Activated CD4-positive, alpha-beta T cell treated with anti-CD3 and anti-CD28 coated beads, Interleukin-2, amount 50 U/mL, for 16 hours (primary cell): ENCODE measurements around the gene MAP2K2.

Source experiments
- DNase-seq: peaks from one replicate; pipeline ENCODE4 v3.0.0-alpha.2; 2020

The MAP2K2 gene

DNA sequence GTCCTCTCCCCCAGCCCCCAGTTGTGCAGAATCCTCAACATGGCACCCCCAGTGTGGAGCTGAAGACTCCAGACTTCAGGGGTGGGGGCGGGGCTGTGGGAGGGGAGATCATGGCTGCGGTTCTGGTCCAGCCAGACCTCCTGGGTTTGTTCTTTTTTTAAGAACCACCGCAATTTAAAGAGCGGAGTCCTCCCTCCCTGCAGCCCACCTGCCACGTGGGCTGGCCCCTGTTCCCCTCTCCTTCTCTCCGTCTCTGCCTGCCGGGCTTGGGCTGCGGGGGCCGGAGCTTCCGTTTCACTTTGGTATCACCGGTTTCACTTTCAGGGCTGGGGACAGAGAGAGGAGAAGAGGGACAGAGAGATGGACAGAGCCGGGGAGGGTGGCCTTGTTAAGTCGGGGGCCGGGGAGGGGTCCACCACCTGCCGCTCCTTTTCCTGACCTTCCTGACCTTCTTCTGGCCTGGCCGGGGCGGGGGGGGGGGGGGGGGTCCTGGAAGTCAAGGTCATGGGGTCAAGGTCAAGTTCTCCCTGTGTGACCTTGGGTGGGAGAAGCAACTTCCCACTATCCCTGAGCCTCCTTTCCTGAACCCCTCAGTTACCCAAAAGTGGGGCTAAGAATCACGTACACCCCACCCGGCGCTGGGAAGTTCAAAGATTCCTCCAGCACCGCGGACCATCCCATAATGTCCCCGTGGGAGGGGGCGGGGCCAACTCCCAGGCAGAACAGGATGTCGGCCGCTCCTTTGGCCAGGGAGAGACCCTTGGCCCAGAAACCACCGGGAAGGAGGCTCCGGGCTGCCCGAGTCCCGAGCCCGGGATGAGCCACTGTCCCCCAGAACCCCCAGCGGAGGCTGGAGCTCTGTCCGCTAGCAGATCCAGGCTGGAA, 45.9 kb downstream of the MAP2K2 start:
- peak; percentile 51 for DNase-seq

DNA sequence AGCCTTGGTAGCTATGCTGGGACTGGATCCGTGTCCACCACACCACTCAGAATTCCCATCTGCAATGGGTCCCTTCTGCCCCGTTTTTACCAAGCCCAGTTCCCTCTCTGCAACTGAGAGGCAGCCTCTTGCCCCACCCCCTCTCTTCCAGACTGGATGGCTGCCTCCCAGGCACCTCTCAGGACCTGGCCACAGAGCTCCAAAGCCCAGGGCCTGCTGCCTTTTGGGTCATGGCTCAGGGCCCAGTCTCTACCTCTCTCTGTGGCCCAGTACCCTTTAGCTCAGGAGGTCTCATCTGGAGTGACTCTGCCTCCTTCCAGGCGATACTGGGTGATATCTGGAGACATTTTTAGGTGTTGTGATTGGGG, 46.9 kb downstream of the MAP2K2 start:
- DNase-seq: no peak

DNA sequence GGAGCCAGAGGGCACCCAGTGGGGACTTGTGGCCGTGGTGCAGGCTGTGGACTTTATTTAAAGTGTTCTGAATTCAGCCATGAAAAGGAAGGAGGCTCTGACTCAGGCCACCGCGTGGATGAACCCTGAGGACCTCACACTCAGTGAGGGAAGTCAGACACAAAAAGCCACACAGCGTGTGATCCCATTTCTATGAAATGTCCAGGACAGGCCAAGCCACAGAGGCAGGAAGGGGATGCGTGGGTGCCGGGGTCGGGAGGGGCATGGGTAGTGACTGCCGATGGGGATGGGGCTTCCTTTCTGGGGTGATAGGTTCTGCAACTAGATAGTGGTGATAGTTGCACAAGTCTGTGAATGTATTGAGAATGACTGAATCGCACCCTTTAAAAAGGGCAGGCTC, 48.5 kb downstream of the MAP2K2 start:
- no peak for DNase-seq

DNA sequence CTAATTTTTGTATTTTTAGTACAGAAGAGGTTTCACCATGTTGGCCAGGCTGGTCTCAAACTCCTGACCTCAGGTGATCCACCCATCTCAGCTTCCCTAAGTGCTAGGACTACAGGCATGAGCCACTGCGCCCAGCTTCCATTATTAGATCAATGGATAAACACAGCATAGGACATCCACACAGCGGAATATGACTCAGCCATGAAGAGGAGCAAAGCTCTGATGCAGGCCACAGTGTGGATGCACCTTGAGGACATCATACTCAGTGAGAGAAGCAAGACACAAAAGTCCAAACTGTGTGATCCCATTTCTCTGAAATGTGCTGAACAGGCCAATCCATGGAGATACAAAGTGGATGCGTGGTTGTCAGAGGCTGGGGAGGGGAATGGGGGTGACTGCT, 52.3 kb downstream of the MAP2K2 start:
- no peak for DNase-seq

DNA sequence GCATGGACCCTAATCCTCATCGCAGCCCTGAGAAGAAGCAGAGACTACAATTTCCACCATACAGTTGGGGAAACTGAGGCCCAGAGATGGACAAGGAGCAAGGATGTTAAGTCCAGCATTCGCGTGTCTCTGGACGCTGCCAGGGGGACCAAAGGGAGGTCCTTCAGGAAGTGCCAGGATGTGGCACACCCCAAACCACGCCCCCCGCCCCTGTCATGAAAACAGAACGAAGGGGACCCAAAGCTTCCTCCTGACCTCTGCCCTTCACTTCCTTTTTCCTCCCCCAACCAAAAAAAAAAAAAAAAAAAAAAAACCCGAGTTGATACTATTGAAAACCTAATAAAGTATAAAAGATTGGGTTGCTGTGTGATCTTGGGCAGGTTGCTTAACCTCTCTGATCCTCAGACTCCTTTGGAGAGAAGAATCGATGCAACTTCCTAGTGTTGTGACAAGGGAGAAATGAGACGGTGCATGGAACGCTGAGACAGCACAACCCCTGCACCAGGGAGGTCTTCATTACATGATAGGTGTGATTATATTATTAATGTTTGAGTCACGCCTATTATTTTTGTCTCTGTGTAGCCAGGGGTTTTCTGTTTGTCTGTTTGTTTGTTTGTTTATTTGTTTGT, 54.5 kb downstream of the MAP2K2 start:
- DNase-seq: peak; percentile 68

DNA sequence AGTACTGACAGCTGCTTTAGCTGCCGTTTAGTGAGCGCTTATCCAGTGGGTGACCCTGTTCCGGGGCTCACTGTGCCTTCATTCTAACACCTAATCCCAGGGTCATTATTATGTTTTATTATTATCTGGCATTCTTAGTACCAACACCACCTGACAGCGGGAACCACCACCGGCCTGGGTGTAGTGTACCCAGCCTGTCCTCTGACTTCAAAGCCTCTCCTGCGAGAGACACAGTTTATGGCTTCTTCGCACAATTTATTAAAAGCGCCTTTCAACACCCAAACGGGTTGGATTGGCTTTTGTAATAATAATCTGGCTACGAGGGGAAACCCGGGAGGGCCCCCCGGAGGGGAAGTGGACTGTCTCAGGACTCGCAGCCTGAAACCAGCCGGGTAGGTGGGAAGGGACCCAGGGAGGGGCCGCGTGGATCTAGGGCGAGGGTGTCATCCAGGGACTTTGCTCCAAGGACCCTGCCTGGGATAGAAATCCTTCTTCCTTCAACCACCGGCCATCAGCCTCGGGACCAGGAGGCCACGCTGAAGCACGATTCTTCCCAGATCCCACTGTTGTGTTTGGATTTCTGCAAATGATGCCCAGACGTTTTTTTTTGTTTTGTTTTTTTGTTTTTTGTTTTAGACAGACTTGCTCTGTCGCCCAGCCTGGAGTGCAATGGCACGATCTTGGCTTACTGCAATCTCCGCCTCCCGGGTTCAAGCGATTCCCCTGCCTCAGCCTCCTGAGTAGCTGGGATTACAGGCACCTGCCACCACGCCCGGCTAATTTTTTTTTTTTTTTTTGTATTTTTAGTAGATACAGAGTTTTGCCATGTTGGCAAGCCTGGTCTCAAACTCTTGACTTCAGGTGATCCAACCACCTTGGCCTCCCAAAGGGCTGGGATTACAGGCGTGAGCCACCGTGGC, 55.6 kb downstream of the MAP2K2 start:
- no peak for DNase-seq

DNA sequence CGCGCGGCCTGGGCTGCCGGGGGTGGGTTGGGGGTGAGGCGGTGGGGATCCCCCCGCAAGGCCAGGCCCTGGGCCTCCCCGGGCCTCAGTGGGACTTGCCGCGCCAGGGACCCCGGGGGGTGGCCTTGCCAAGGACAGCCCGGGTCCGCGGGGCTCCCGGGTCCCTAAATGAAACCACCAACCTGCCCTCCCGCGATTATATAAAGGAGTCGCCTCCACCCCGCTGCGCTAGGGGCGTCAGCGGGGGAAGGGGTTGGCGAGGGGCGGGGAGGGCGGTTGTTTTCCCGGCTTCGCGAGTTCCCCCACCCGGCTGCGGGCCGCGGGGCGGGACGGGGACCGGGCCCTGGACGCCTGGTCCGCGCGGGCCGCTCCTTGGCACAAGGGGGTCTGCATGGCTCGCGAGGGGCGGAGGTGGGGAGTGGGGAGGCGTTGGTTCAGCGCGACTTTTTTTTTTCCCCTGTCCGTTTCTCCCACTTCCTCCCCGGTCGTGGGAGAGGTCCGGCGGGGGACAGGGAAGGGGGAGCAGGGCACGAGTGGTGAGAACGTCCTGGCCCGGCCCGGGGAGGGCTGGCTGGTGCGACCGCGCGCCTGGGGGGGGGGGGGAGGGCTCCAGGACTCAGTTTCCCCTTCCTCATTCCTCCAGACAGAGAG, 56.4 kb downstream of the MAP2K2 start:
- DNase-seq: no peak

DNA sequence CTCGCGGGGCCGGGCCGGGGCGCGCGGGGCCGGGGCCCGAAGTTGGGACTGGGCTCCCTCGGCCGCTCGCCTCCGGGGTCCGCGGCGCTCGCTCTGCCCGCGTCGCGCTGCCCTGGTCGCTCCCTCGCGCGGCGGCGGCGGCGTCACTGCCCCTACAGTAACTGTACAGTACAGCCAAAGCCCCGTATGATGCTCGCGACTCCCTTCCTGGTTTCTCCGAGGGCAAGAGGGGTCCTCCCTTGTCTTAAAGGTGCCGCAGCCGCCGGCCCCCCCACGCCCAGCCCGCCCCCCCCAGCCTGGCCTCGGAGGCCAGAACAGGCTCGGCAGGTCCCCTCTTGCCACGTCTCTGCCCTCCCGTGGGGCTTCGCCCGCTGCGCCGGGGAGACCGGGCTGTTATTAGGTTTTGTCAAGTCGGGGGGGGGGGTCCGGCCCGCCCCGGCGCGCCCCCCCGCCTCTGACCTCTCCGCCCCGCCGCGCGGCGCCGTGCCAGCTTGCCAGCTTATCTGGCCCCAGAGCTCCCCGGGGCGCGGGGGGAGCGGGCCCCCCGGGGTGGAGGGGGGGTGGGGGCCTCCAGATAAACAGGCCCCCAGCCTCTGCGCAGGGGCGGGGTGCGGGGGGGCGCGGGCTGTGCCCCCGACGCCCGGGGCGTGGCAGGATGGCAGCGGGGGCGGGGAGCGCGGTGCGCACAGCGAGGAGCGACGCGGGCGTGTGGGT, 57.1 kb downstream of the MAP2K2 start, which contains the start of gene ZBTB7A:
Gene ZBTB7A (minus strand): TSS at position 218 of the 714 bp plus-strand sequence. CDS start 11,667 bp downstream, outside the sequence.
- DNase-seq: peak; percentile 64

DNA sequence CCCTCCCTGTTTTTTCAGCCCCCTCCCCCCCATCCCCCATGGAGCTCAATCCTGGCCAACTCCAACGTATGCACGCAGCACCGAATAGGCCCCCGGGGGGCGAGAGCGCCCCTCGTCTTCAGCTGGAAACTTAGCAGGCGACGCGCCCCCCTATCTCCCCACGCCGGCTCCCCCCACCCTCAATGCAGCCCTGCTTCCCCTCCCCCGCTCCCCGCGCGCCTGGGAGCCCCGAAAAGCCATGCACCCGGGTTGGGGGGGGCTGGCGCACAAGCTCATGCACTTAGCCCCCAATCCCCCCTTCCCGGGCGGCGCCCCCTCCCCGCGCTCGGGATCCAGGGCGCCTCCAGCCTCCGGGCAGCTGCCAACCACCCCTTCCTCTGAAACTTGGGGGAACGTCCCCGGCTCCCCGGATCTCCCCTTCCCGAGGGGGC, 57.7 kb downstream of the MAP2K2 start:
- DNase-seq: no peak

DNA sequence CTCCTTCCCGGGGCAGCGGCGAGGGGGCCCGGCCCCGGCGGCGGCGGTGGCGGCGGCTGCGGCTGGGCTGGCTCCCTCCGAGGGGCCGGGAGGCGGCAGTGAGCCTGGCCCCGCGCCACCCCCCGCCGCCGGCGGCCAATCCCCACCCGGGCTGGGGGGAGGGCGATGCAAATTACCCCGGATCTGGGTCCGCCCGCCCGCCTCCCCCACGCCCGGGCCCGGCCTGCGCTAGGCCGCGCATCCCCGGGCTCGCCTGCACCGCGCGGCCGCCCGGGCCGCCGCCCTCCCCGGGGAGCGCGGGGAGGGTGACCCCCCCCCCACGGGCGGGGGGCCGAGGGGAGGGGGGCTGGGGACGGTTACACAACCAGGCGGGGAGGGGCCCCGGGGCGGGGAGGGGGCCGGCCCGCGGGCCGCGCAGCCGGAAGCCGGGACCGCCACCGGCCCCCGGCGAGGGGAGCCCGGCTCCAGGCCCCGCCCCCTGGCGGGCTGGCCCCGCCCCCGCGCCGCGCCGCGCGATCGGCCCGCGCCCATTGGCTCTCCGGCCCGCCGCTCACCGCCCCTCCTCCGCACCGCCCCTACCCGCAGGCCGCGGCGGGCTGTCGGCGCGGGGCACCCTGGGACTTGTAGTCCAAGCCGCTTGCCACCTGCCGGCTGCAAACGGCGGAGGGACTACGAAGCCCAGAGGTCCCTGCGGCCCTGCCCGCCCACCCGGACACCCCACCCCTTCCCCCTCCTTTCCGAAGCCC, 58.3 kb downstream of the MAP2K2 start:
- peak; percentile 97 for DNase-seq

DNA sequence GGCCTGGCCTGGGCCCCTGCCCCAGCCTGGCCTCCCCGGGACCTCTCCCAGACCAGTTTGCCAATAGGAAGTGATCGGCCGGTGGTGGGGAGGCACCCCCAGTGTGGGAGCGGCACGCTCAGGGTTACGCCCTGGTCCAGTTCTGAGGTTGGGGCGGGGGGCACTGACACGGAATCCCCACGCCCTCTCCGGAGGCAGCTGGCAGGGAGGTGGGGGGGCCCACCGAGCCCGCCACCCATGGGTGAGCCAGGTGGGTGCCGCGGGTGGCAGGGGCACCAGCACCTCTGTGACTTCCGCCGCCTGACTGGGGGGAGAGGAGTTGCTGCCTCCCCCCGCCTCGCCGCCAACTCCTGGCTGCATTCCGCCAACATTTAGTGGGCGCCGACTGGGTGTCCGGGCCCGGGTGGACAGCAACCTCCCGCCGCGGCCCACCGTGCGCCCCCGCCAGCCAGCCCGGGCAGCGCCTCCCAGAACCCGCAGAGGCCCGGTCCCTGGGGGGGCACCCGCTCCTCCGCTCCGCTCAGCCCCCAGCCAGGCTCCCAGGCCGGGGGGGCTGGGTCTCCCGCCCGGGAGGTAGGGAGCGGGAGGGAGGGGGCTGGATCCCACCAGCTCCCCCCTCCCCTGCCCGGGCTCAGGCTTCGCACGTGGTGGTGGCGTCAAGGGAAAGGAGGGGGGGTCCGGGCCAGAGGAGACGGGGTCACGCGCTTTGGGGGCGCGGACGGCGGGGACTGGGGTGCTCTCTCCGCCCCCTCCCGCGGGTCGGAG, 59.2 kb downstream of the MAP2K2 start:
- DNase-seq: no peak

DNA sequence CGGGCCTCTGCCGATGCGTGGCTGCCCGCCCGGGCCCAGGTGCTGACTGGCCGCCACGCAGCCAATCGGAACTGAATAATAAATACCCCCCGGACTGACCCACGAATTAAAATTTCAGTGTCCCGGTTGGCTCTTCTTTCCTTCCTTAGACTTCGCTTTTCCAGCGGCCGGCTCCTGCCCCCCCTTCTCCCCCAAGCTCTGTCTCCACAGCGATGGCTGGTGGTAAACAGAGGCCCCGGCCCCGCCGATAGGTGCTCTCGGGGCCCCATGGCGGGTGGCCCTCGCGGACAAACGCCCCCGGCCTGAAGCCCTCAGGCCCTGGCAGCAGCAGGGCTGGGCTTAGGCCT, 59.8 kb downstream of the MAP2K2 start:
- DNase-seq: no peak

DNA sequence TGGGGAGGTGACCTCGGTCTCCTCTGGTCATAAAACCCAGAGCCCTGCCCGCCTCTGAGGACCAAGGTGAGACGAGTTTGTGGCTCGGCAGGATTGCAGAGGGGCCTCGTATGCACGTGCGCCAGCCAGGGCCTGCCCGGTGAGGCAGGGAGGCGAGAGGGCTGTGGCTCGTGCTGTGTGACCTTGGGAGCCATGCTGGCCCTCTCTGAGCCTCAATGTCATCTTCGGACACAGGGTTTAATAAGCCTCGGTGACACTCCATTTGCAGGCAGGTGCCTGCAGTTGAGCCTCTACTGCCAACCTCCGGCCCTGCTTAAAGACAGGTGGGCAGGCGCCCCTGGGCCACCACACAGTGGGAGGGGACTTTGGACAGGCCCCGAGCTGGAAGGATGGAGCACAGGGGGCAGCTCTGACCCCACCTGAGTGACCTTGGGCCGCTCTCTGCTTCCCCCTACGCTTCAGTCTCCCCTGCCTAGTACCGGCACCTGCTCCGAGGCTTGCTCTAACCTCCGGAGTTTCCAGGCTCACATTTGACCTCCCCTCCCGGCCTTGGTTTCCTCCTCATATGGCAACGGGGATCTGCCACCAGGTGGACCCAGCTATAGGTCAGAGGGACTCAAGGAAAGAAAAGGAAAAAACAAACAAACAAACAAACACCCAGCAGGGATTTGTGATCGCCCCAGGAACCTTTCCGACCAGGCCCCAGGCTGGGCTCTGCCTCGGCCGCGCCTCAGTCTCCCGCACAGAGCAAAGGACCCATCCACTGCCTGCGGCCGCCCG, 60.4 kb downstream of the MAP2K2 start:
- DNase-seq: no peak

DNA sequence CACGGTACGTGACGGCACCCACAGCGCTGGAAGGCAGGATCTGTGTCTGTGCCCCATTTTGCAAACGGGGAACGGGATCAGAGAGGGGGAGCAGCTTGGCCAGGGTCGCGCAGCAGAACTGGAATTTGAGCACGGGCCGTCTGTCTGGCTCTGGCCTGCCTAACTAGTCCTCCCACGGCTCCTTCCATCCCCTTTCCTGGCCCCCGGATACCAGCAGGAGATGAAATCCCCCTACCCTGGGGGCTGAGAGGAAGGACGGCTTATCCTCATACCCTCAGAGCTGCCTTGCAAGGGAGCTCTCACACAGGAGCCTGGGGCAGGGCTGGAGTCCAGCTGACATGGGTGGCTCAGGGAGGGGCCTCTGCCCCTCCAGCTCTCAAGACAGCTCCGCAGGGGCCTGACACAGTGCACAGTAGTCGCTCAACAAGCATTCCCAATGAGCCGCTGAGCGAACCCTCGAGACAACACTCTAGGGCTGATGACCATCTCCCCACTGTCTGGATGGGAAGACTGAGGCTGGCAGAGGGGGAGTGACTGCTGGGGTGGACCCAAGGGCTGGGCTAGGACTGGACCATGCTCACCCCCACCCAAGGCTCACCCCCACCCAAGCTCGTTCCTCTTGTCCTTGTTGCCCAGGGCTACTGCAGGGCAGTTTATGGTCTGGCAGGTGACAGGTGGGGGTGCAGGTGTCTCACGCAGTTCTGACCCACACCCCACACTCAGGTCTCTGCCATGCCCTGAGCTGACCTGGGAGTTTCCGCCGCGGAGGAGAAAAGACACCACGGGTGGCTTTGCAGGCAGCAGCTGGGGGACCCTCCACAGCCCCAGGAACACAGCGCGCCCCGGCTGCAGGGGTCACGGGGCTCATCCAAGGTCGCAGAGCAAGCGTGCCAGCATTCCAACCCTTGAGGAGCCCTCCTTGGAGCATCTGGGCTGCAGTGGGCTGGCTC, 61.2 kb downstream of the MAP2K2 start:
- DNase-seq: no peak

DNA sequence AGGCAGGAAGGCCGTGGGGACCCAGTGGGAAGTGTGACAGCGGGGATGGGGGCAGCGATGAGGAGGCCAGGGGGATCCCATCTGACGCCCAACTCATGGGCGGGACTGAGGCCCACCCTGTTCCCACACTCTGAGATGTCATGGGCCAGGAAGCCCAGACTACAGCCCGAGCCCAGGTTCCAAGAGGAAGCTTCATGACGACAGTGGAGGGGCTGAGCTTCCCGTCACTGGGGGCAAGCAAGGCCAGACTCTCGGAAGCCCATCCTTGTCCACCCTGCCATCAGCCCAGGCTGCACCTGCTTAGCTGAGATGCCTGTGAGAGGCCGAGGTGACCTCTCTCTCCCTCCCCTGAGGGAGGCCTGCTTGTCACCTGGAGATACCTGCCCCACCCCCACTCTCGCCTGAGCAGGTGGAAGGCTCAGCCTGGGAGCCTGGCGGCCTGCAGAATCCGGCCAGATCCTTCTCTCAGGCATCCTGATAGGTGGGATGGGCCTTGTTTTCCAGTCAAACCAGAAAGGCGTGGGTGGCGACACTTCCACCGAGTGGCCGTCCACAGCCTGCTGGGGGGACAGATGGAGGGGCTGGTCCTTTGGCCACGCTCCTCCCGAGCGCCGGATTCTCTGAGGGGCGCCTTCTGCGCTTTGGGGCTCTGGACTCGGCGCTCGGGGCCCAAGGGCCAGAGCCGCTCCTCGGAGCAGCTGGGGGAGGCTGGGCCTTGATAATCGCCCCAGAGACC, 62.1 kb downstream of the MAP2K2 start:
- DNase-seq: no peak

DNA sequence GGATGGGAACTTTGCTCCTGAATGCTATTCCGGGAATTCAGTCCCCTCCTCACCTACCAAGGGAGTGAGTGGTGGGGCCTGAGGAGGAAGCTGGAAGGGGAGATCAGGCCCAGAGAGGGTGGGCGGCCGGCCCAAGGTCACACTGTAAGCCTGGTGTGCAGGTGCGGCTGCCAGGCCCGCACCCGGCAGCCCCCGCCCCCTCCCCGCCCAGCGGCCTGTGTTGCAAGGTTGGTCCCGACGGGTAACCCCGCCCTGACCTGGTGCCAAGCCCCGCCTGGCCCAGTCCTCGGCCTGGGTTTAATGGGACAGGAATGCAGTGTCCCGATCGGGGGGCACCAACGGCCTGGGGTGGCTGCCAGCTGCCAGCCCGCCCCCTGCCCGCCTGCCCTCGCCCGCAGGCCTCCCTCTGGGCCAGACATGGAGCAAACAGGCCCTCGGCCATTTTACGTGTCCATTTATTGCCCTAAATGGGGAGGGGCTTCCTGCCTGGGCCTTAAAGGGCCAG, 62.7 kb downstream of the MAP2K2 start:
- DNase-seq: no peak

DNA sequence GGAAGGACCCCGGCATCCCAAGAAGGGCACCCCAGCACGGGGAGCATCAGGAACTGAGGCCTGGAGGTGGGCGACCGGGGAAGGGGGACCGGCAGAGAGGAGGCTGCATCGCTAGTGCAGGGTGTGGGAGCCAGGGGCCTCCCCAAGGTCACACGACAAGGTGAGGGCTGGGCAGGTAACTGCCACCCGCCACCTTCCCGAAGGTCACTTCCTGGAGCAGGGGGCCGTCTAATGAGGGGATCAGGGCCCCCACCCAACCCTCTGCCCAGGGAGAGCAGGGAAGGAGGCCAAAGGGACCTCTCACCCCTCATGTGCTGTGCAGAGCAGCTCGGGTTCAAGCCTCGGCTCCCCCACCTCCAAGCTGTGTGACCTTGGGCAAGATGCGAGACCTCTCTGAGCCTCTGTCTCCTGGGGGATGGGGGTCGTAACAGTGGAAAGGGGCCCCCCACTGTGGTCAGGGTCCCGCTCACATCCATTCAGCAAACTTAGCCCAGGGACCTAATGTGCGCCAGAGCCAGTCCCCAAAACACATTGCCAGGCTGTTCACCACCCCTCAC, 63.2 kb downstream of the MAP2K2 start:
- no peak for DNase-seq
